Suppressor macrophage (primary cell): Measurements from ENCODE around the gene IDH3B.
A peak's percentile ranks its signal among the peaks of the same experiment; 100 is the strongest.
"Not testable (repeated sequence)": the region's sequence is repeated elsewhere in the genome, so short reads cannot be mapped to it uniquely, and the experiment has no call there.

Experiments used
- DNase-seq, 4 experiments: peaks; one replicate each; pipeline ENCODE4 v3.0.0-alpha.2; 2020 to 2022
- total RNA-seq, 17 experiments: gene quantifications; one replicate each; lab custom pipeline; 2026; ENCODE audit warnings: mixed read lengths in 6 of 17, inconsistent platforms in 3 of 17; lab: John Stamatoyannopoulos, UW

Gene IDH3B
- 36.7 to 88.2 (median 57.6) reads per million in 17 experiments for total RNA-seq

GRCh38 chr20:2663887-2664719, at the start of gene IDH3B:
TSS of gene IDH3B (minus strand) at chr20:2664216. CDS start at chr20:2664188, 28 bp downstream.
- peak; percentile 96 to 98 (median 97) for DNase-seq

DNA sequence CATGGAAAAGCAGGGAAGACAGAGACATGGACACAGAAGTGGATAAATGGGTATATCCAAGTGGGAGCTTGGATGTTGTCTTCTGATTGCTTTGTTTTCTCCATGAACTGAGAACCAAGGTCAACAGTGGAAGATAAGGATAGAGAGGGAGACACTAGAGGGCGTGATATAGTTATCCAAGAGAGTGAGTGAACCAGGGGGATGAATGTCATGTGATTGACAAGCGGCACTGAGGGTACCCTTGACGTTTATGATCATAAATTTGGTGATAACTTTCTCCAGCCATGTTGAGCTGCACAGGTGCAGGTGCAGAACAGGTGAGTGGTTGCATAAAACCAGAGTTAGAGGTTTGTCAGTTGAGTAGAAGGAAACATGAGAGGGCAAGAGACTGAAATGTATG, 49.3 kb upstream of the IDH3B start:
- DNase-seq: peak in 1 of 4 experiments; percentile 35

- DNase-seq: no peak
These were observed 45.4 kb upstream of the IDH3B start for GRCh38 chr20:2709205-2709981.

- DNase-seq: no peak
These were observed 44.6 kb upstream of the IDH3B start for GRCh38 chr20:2708665-2709064.

- DNase-seq: no peak
These were observed 44.0 kb upstream of the IDH3B start for GRCh38 chr20:2708073-2708415.

GRCh38 chr20:2707353-2708072, 43.5 kb upstream of the IDH3B start:
- DNase-seq: no peak

- DNase-seq: no peak
These were observed 42.8 kb upstream of the IDH3B start for GRCh38 chr20:2706688-2707352.

DNA sequence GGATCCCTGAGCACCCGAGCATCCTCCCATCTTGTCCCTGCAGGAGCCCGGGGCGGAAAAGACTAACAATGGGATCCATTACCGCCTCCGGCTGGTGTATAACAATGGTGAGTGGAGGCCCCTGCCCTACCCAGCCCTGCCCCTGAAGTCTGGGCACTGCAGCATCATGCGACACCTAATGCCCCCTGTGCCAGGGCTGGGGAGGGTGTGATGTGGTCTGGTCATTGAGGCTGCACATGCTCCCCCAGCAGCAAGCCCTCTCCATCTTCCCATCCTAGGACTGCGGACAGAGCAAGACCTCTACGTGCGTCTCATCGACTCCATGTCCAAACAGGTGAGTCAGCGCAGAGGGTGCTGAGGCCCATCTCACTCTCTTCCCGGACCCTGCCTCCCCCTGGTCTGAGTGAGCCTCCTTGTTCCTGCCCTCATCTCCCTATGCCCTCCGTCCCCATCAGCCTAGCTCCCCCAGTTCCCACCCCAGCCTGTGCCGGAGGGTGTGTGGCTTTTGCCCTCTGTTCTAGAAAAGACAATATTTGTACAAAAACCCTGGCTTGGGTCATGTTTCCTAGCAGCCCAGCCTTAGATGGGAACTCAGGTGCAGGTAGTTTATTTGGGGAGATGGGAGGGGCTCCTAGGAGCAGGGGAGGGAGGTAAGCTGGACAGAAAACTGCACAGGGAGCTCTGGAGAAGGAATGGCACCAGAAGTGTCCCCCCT, 42.1 kb upstream of the IDH3B start:
- no peak for DNase-seq

GRCh38 chr20:2703716-2704475, 39.9 kb upstream of the IDH3B start:
- DNase-seq: no peak

- no peak for DNase-seq
These were observed 37.7 kb upstream of the IDH3B start for GRCh38 chr20:2701671-2702081.

DNA sequence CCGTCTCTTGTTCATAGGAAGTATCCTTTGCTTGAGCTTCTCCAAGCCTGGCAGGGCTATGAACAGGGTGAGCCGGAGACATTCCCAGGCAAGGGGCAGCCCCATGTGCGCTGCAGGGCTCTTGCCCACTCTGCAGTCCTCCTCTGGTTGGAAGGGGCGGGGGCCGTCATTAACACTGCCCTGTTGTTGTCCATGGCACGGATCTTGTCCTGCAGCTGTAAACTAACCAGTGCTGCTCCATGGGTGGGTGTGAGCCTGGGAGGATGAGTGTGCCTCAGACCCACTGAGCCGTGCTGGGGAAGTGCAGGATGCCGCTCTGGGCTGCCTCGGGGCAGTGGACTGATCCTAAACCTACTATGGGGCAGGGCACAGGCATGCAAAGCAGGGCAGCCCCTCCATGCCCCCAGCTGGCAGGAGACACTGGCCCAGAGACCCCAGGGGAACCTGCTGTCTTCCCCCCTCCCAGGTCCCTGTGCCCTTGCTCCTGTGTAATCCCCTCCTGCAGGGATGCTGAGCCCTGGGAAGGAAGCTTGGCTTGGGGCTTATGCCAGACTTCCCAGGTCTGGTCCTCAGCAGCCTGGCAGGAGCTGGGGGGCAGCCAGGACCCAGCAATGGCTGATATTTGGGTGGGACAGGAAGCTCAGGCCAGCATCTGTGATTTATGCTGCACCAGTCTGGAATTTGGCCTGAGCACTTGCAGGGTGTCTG, 37.1 kb upstream of the IDH3B start:
- DNase-seq: no peak

DNA sequence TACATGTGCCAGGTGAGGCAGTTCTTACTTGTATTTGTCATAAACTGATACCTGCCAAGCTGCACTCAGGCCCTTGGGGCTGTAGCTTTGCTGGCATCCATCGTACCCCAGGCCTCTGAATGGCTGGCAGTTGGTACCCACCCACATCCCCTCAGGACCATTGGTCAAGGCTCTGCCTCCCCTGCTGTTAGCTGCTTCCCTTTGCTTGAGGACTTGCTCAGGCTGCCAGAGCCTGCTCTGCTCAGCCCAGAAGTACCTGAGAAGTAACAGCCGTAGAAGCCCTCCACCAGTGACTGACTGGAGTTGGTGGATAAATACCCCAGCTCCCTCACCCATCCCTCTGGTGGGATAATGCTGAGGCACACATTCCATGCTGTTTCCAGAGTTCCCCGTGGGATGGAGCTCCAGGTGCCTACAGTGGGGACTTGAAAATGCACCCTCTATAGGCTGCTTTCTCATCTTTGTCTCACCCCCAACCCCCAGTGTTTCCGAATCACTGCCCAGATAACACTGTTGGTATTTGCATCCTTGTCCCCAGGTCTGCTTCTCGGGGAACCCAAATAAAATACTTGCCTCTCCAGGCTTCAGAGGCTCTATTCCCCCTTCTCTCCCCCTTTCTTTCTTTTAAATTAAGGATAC, 35.9 kb upstream of the IDH3B start:
- no peak for DNase-seq

DNA sequence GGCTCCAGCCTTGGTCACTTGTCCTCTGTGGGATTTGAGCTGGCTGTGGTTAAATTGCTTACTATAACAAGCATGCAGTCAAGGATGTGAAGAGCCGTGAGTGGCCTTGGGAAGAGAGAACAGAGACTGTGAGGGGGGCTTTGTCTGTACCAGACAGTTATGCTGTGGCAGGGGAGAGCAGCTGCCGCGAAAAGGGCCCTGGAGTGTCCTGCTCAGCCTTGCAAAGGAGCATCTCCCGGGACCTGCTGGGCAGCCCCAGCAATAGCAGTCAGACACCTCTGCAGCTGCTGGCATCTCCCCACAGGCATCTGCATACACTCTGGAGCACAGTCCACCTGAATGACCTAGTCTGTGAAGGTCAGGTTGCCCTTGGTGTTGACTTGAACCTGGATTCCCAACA, 34.9 kb upstream of the IDH3B start:
- no peak for DNase-seq

DNA sequence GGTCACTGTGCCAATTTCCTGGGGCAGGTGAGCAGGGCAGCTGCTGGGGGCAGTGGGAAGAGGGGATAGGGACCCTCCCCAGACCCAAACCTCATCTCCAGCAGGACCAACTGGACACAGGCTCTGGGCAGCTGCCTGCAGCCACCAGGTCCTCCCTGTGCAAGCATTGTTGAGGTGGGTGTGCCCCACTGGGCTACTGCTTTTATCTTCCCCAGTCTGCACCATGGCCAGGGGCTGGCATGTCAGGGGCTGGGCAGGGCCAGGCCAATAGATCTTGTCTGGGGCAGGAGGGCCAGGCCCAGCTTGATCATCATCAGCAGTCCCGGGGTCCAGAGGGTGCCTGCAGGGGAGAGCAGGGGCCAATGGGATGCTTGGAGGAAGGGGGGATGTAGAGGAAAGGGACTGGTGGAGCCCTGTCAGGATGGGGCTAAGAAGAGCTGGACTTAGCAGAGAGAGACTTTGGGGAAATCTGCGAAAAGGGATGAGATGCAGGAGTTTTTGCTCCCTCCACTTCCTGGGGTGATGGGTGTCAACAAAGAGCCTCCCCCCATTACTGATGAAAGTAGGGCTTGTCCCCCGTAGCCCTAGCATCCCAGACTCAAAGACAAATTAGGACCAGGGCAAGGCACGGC, 34.3 kb upstream of the IDH3B start:
- DNase-seq: no peak

DNA sequence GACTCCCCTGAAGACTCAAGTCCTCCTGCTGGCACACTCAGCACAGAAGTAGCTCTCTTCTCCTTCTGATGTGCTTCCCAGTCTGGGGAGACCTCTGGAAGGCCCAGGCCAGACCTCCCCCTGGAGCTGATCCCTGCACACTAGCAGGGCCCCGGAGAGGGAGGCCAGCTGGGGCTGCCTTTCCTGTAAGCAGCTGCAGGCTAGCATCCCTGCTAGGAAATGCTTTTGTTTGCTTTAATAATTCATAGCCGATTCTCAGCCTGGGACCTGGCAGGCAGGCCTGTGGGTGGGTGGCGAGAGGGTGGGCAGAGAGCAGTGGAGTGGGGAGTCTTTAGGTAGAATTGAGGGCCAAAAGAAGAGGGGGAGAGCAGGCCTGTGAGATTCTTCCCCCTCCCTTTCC, 33.8 kb upstream of the IDH3B start:
- DNase-seq: no peak

DNA sequence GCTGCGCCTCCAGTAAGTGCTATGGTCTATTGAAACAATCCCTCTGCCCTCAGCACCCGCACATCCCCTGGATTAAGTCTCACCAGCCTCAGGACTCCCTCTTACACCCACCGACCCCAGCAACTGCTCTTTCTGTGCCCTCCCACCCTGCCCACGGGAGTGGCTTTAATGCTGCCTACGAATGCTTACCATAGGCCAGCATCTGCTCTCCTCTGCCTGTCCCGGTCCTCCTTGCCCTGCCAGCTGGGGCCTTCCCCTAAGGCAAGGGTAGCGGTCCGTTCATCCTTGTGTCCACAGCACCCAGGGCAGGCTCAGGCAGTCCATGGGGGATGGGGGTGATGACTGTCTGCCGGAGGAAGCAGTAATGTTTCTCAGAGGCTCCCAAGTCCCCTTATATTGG, 32.6 kb upstream of the IDH3B start:
- DNase-seq: no peak

- not testable (repeated sequence) for DNase-seq
These were observed 32.0 kb upstream of the IDH3B start for GRCh38 chr20:2695984-2696525.

DNA sequence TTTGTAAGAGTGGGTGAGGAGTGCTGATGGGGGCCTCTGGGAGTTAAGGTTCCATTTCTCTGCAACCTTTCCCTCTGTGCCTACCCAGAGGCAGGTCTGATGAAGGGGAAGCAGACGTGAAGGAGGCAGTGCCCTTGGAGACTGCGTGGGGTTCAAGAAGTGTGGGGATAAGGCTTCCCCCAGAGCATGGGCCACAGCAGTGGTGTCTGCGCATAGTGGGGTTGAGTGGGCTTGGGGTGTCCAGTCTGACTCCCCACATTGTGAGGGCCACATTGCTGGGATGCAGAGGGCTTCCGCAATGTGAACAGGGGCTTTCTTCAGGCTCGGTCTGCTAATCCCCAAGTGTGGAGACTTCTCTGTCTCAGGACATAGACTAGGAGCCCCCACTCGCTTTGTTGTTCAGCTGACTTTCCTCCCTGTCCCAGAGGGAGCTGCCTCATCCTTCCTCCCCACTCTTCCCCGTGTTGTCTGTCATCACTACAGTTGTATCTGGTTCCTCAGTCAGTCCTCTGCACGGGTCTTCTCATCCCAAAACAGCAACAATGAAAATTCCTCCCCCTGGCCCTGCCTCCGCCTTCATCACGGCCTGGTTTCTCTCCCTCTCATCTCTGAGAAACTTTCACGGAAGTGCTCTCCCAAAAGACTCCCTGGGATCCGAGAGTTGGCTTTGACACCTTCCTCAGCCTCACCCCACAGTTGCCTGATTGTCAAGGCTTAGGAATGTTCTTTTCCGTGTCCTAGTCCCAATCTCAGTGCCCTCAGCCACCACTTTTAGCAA, 31.4 kb upstream of the IDH3B start:
- no peak for DNase-seq
